HG02870 (cell line): ENCODE data around the gene NPIPB8.
"Not testable (repeated sequence)": the region's sequence is repeated elsewhere in the genome, so short reads cannot be mapped to it uniquely, and the experiment has no call there.

Experiments
- ATAC-seq: cut with Tn5 transposase; IDR thresholded peaks from one replicate; pipeline ENCODE4 v1.9.1; 2021; ENCODE audit warnings: mild to moderate bottlenecking, moderate library complexity; ENCODE audit not compliant: unreplicated experiment

The NPIPB8 gene

DNA sequence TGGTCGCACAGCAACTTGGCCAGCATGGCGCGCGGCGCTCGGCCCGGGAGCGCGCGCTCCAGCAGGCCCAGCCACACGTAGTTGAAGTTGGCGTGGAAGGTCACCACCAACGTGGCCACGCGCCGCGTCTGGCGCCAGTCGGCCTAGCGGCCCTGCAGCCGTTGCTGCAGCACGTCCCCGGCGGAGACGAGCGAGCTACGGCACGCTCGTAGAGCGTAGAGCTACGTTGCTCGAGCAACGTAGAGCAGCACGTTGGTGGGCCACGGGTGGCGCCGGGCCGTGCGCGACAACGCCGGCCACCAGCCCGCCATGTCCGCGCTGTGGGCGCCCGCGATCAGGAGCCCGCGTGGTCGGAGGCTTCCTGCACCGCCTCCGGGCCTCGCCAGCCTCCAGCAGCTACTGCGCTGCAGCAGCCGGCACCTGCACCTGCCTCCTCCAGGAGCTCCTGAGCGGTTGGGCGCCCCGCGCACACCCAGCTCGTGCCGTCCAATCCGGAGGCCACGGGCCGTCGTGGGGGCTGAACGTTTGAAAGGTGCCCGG is 14.6 kb upstream of the NPIPB8 start:
- no peak for ATAC-seq

DNA sequence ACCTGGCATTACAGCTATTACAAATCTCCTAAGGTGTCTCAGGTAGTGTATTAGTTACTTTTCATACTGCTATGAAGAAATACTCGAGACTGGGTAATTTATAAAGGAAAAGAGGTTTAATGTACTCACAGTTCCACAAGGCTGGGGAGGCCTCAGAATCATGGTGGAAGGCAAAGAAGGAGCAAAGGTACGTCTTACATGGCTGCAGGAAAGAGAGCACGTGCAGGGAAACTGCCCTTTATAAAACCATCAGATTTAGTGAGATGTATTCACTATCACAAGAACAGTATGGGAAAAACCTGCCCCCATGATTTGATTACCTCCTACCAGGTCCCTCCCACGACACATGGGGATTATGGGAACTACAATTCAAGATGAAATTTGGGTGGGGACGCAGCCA is 7.0 kb upstream of the NPIPB8 start:
- ATAC-seq, result not testable (repeated sequence)

DNA sequence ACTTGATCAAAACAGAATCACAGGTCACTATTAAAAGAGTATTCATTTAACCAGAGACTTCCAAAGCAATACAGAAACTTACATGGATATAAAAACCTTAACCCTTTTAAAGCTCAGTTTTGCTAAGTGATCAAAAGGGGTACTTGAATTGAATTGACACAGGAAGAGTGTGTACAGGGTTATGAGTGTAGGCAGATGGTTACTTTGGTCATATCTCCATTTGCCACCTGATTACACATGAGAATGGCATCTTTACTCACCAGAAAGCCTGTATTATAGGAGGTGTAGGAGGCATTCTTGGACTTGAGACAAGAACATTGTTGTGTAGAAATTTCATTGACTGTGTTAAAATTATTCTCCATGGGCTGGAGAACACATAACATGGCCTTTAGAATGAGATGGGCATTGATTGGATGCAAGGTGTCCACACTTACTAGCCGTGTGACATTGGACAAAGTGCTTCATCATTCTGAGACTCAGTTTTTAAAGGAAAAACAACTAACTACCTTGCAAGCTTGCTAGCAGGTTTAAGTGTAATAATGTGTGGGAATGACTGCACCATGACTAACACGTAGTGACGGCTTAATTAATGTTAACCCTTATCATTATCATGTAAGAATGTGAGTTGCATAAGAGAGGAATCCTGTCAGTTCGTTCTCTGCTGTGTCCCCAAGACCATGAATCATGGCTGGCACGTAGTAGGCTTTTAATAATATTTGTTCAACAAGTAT is 1.6 kb upstream of the NPIPB8 start:
- ATAC-seq, result not testable (repeated sequence)

- ATAC-seq, result not testable (repeated sequence)
These were observed 494 bp downstream of the NPIPB8 start for GRCh38 chr16:28638359-28638758.

DNA sequence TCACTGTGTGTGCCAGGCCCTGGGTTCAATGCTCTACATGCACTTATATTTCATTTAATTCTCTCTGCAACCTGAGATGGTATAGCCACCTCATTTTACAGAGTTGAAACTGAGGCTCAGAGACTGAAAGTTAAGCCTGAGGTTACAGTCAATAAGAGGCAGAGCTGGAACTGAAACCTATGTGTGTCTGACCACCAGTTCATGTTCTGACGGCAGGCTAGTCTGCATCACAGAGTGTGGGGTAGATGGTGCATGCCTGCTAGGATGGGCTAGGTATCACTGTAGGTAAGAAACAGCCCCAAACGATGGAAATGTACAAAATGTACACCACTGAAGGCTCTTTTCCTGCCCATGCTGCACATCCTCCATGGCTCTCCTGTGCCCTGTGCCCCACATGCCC is 2.1 kb downstream of the NPIPB8 start:
- ATAC-seq, result not testable (repeated sequence)

DNA sequence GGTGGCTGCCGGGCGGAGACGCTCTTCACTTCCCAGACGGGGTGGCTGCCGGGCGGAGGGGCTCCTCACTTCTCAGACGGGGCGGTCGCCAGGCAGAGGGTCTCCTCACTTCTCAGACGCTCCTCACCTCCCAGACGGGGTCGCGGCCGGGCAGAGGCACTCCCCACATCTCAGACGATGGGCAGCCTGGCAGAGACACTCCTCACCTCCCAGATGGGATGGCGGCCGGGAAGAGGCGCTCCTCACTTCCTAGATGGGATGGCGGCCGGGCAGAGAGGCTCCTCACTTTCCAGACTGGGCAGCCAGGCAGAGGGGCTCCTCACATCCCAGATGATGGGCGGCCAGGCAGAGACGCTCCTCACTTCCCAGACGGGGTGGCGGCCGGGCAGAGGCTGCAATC is 28.4 kb downstream of the NPIPB8 start:
- ATAC-seq, result not testable (repeated sequence)

- not testable (repeated sequence) for ATAC-seq
These were observed 29.6 kb downstream of the NPIPB8 start for GRCh38 chr16:28667480-28667879.

DNA sequence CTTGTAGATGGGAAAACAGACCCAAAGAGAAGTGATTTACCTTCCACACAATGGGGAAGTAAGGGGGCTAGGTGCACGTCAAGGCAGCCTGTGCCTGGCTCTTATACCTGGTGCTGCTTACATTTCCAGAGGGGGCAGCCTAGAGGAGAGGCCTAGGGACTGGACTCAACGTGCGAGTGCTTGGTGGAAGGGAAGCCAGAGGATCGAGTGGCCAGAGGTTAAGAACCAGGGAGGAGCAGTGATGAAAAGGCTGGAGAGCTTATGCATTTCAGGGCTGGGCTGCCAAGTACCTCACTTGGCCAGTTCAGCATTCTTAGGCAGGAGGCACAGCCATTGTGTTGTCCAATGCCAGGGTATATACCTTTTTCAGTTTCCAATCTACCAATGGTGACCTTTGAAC is 30.3 kb downstream of the NPIPB8 start:
- not testable (repeated sequence) for ATAC-seq

GRCh38 chr16:28688327-28688952 is 50.6 kb downstream of the NPIPB8 start:
- ATAC-seq, result not testable (repeated sequence)

GRCh38 chr16:28689425-28689824 is 51.6 kb downstream of the NPIPB8 start:
- not testable (repeated sequence) for ATAC-seq

GRCh38 chr16:28691722-28692121 is 53.9 kb downstream of the NPIPB8 start:
- ATAC-seq, result not testable (repeated sequence)

DNA sequence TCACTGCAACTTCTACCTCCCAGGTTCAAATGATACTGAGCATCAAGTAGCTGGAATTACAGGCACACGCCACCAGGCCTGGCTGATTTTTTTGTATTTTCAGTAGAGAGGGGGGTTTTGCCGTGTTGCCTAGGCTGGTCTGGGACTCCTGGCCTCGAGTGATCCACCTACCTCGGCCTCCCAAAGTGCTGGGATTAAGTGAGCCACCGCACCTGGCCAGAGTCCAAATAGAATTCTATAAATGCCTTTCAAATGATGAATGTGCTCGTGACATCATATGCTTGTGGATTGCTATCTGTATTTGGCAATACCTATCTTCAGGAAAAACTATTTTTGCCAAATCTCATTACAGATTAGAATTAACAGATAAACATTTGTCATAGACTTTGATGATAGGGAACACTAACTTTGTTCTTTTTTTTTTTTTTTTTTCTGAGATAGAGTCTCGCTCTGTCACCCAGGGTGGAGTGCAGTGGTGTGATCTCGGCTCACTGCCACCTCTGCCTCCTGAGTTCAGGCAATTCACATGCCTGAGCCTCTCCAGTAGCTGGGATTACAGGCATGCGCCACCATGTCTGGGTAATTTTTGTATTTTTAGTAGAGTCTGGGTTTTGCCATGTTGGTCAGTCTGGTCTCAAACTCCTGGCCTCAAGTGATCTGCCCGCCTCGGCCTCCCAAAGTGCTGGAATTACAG is 55.5 kb downstream of the NPIPB8 start:
- ATAC-seq, result not testable (repeated sequence)

GRCh38 chr16:28699792-28700191 is 61.9 kb downstream of the NPIPB8 start:
- not testable (repeated sequence) for ATAC-seq

DNA sequence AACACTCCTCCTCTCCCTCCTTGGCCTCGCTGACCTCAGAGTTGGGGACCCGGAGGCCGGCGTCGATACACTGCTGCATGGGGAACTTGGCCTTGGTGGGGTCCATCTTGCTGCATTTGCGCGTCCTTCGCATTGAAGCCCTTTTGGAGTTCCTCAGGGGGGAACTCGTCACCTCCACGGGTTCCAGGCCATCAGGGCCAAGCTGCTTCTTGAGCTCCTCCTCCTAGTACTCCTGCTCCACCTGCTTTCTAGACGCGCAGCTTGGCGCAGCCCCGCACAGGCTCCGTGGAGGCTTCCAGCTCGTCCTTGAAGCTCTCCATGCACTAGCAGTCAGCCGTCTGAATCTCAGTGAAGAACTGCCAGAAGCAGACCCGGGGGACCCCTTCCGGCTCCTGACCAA is 62.5 kb downstream of the NPIPB8 start:
- ATAC-seq, result not testable (repeated sequence)

GRCh38 chr16:28701384-28701783 is 63.5 kb downstream of the NPIPB8 start:
- not testable (repeated sequence) for ATAC-seq

- ATAC-seq, result not testable (repeated sequence)
These were observed 66.4 kb downstream of the NPIPB8 start for GRCh38 chr16:28704246-28704645.
